ENCODE measurements around the gene LRRK2.

The LRRK2 gene

DNA sequence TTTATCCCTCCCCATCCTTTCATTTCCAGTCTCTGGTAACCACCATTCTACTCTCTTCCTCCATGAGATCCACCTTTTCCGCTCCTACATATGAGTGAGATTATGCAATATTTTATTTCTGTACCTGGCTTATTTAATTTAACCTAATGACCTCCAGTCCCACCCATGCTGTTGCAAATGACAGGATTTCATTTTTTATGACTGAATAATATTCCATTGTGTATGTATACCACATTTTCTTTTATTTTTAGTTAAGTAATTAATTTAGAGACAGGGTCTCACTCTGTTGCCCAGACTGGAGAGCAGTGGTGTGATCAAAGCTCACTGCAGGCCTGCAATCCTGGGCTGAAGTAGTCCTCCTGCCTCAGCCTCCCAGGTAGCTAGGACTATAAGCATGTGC, 2.6 kb downstream of the LRRK2 start:
- Histone ChIP-seq H3K27me3 (ENCODE audit: control insufficient read depth, insufficient read depth, low read length, poor library complexity, severe bottlenecking) (peaks cover 35% of the 10 kb centered on the region), H3K4me1 (ENCODE audit: control insufficient read depth, insufficient read depth, low read length) (peaks cover 5% of the 10 kb centered on the region), H3K27ac (ENCODE audit: insufficient read depth, low read depth, low read length, poor library complexity, severe bottlenecking) (no peak overlapping the region), H3K4me3 (ENCODE audit: insufficient read depth, low read depth, low read length) (no peak overlapping the region), H3K9me3 (ENCODE audit: control insufficient read depth, low read length) (no peaks in the 10 kb centered on the region), H3K36me3 (ENCODE audit: control insufficient read depth, insufficient read depth, low read length) (no peaks in the 10 kb centered on the region)
- 82% methylated on average over 1 of the region's 1 CpG; no CpG with 5 or more reads in 1 of the 2 experiments for WGBS, 2 experiments

DNA sequence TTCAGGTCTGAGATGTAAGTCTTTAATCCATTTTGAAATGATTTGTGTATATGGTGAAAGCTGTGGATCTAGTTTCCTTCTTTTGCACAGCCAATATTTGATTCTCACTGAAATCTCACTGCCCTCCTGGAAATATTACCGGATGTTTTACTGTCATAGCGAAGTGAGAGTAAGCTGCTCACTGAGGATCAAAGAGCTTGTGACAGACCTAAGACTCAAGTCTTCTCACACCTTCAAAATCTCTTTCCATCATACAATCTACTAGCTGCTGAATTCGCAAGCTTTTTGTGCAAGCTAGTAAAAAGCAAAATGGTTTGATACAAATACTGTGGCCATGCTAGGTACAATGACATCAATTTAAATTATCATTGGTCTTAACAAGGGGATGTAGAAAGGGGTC, 3.9 kb downstream of the LRRK2 start:
- no peaks in the 10 kb centered on the region for H3K9me3 ChIP-seq (ENCODE audit: control insufficient read depth, low read length)
- no peak overlapping the region for H3K27ac ChIP-seq (ENCODE audit: insufficient read depth, low read depth, low read length, poor library complexity, severe bottlenecking)
- H3K36me3 ChIP-seq (ENCODE audit: control insufficient read depth, insufficient read depth, low read length) = no peaks in the 10 kb centered on the region
- H3K4me3 ChIP-seq (ENCODE audit: insufficient read depth, low read depth, low read length) = no peak overlapping the region
- peaks cover 5% of the 10 kb centered on the region for H3K4me1 ChIP-seq (ENCODE audit: control insufficient read depth, insufficient read depth, low read length)
- 93 to 98% methylated on average over 3 of the region's 3 CpGs for WGBS, 2 experiments
- H3K27me3 ChIP-seq (ENCODE audit: control insufficient read depth, insufficient read depth, low read length, poor library complexity, severe bottlenecking) = peaks cover 29% of the 10 kb centered on the region

DNA sequence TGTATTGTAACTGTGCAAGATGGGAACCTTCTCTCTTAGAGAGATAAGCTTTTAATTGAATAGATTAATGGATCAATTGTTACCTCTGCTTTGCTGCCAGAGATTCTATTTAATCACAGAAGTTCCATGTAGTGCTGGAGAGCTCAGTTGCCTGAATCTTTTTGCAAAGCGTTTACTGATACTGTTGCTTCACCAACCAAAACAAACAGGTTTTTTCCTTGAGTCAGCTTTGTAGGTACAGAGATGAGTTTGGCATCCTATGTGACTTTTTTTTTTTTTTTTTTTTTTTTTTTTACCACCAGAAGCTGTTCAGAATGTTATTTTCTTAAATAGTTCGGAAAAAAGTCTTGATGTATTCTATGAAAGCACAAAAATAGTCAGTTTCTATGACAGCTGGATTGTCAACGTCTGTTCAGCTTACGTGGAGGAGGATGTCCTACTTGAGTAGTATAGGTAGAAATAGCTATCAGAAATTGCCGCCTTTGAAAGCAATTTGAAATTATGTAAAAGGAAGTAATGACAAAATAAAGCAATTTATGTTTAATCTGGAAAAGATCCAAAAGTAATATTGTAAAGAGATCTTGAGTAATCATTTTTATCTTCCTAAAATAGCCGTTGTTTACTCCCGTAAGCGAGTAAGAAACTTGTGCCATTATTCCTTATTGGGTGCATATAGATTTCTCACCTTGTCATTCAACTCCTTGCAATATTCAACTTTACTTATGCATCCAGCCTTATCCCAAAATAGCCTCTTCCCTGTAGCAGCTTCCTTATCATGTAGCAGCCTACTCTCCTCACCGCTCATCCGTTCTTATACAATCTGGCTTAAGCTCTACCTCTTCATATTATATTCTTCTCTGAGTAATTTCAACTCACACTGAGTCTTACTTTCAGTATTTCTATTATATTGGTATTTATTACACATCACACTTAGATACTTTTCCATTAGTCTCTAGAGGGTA, 5.2 kb downstream of the LRRK2 start:
- Histone ChIP-seq H3K4me1 (ENCODE audit: control insufficient read depth, insufficient read depth, low read length) (peaks cover 4% of the 10 kb centered on the region), H3K27me3 (ENCODE audit: control insufficient read depth, insufficient read depth, low read length, poor library complexity, severe bottlenecking) (peaks cover 17% of the 10 kb centered on the region), H3K27ac (ENCODE audit: insufficient read depth, low read depth, low read length, poor library complexity, severe bottlenecking) (no peak overlapping the region), H3K36me3 (ENCODE audit: control insufficient read depth, insufficient read depth, low read length) (no peaks in the 10 kb centered on the region), H3K9me3 (ENCODE audit: control insufficient read depth, low read length) (no peaks in the 10 kb centered on the region), H3K4me3 (ENCODE audit: insufficient read depth, low read depth, low read length) (no peak overlapping the region)
- WGBS, 2 experiments = 90 to 92% methylated on average over 9 of the region's 10 CpGs

DNA sequence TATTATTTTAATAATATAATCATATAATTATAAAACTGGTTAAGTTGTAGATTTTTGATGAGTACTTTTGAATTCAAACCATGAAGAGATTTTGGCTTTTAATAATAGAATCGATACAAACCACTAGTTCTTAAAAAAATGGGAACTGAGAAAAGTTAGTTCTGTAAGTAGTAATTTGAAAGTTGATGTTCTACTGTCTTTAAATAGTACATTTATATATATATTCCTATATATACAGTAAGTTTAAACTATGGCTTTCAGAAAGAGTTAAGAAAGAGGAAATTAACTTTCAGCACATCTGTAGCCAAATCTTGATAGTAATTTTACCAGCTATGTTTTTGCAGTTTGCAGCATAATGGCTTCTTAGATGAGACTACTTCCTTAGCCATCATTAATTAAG, 7.8 kb downstream of the LRRK2 start:
- Histone ChIP-seq H3K4me3 (ENCODE audit: insufficient read depth, low read depth, low read length) (no peak overlapping the region), H3K27me3 (ENCODE audit: control insufficient read depth, insufficient read depth, low read length, poor library complexity, severe bottlenecking) (no peaks in the 10 kb centered on the region), H3K27ac (ENCODE audit: insufficient read depth, low read depth, low read length, poor library complexity, severe bottlenecking) (no peak overlapping the region), H3K9me3 (ENCODE audit: control insufficient read depth, low read length) (no peaks in the 10 kb centered on the region), H3K36me3 (ENCODE audit: control insufficient read depth, insufficient read depth, low read length) (no peaks in the 10 kb centered on the region), H3K4me1 (ENCODE audit: control insufficient read depth, insufficient read depth, low read length) (no peaks in the 10 kb centered on the region)
- 100% methylated on average over 1 of the region's 1 CpG; no CpG with 5 or more reads in 1 of the 2 experiments for WGBS, 2 experiments

DNA sequence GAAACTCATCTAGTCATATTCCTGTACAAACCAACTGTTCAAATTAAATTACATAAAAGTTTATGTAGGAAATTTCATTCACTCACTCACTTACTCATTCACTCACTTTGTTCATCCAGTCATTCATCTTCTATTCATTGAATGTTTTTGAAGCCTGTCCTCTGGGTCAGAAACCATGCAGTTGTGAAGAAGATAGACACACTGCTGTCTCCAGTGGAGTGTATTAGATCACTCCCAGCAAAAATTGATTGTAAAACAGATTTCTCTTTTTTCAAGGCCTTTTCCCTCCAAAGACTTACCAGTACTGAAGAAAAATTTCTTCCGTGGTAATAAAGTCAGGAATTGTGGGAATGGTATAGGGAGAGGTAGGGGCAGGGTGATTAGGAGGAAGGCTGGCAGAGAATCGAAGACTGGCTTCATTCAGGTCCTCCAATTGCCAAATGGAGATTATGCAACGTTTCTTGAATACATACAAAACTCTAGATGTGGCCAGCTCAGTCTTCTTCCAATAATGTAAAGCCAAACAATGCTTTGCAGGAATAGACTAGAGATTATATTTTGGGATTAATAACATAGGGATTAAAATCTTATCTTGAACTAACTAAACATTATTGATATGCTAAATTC, 9.1 kb downstream of the LRRK2 start:
- no peaks in the 10 kb centered on the region for H3K36me3 ChIP-seq (ENCODE audit: control insufficient read depth, insufficient read depth, low read length)
- no peak overlapping the region for H3K27ac ChIP-seq (ENCODE audit: insufficient read depth, low read depth, low read length, poor library complexity, severe bottlenecking)
- H3K27me3 ChIP-seq (ENCODE audit: control insufficient read depth, insufficient read depth, low read length, poor library complexity, severe bottlenecking) = no peaks in the 10 kb centered on the region
- no peaks in the 10 kb centered on the region for H3K9me3 ChIP-seq (ENCODE audit: control insufficient read depth, low read length)
- no peaks in the 10 kb centered on the region for H3K4me1 ChIP-seq (ENCODE audit: control insufficient read depth, insufficient read depth, low read length)
- WGBS, 2 experiments = 92 to 94% methylated on average over 3 of the region's 3 CpGs
- H3K4me3 ChIP-seq (ENCODE audit: insufficient read depth, low read depth, low read length) = no peak overlapping the region

DNA sequence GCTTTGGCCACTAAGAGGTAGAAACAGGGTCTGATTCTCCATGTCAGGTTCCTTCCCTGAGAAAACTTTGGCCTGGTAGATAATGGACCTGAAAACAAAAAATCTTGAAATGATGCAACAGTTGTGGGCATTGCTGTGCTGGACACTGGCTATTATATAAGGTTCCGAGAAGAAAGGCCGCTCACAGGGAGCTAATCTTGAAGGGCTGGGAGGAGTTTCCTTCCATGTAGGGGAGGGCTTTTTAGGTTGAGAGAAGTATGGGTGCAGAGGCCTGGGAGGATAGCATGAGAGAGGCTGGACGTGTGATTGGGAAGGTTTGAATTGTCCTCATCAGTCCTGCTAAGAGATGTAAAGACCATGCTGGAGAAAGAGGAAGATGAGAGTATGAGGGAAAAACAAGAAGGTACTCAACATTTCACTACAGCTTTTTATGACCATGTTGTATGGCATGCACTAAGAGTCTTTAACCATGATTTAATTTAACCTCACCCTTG, 11.6 kb downstream of the LRRK2 start:
- 87 to 89% methylated on average over 3 of the region's 3 CpGs for WGBS, 2 experiments
- no peaks in the 10 kb centered on the region for H3K9me3 ChIP-seq (ENCODE audit: control insufficient read depth, low read length)

DNA sequence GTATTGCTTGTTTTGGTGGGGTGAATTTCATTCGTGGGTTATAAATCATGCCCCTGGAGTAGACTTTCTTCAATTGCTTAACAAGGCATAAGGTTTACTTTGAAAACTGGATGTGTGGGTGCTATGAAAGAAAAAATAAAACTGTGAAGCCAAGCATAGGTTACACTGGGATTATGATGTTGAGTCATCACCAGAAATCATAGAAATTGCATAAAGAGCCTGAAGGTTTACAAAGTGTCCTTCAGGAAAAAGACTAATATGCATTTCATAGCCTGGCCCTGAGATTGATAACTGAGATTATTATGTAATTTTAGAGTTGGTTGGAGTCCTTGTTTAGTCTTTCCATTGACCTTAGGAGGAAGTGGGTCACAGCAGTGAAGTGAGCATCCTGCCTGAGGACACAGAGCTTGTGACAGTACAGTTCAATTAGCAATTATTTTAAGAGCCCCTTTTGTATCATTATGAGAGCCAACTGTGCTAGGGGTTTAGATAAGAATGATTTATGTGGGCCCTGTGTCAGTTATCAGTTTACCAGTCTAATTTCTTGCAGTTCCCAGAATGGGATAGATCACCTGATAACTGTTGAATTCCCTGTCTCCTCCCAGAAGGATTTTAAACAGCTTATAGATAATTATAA, 13.6 kb downstream of the LRRK2 start:
- no peak overlapping the region for H3K4me3 ChIP-seq (ENCODE audit: insufficient read depth, low read depth, low read length)
- H3K4me1 ChIP-seq (ENCODE audit: control insufficient read depth, insufficient read depth, low read length) = no peaks in the 10 kb centered on the region
- WGBS, 2 experiments = 38 to 58% methylated on average over 1 of the region's 1 CpG
- no peaks in the 10 kb centered on the region for H3K36me3 ChIP-seq (ENCODE audit: control insufficient read depth, insufficient read depth, low read length)
- H3K9me3 ChIP-seq (ENCODE audit: control insufficient read depth, low read length) = no peaks in the 10 kb centered on the region
- H3K27me3 ChIP-seq (ENCODE audit: control insufficient read depth, insufficient read depth, low read length, poor library complexity, severe bottlenecking) = no peaks in the 10 kb centered on the region
- H3K27ac ChIP-seq (ENCODE audit: insufficient read depth, low read depth, low read length, poor library complexity, severe bottlenecking) = no peak overlapping the region

More for the DNA sequence above, 11.6 kb downstream of the LRRK2 start:
- no peaks in the 10 kb centered on the region for H3K27me3 ChIP-seq (ENCODE audit: control insufficient read depth, insufficient read depth, low read length, poor library complexity, severe bottlenecking)
- H3K4me3 ChIP-seq (ENCODE audit: insufficient read depth, low read depth, low read length) = no peak overlapping the region
- no peak overlapping the region for H3K27ac ChIP-seq (ENCODE audit: insufficient read depth, low read depth, low read length, poor library complexity, severe bottlenecking)
- H3K4me1 ChIP-seq (ENCODE audit: control insufficient read depth, insufficient read depth, low read length) = no peaks in the 10 kb centered on the region
- H3K36me3 ChIP-seq (ENCODE audit: control insufficient read depth, insufficient read depth, low read length) = no peaks in the 10 kb centered on the region

DNA sequence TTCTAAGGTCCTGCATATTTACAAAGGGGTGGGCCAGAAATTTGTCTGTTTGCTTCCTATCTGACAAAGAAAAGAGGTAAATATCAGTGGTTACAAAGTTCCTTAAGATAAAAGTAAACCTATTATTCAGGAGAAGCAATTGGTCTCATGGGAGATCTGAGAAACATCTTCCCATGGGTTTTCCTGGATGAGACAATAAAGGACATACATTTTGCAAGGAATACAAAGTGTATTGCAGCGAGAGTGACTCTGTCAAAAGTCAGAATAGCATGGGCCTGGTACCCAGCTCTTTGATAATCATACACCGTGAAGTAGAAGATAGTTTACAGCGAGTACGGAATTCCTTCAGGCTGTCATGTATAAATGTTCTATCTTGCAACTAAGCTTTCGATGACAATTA, 14.2 kb downstream of the LRRK2 start:
- WGBS, 2 experiments = 94 to 97% methylated on average over 5 of the region's 5 CpGs
- Histone ChIP-seq H3K9me3 (ENCODE audit: control insufficient read depth, low read length) (no peaks in the 10 kb centered on the region), H3K4me1 (ENCODE audit: control insufficient read depth, insufficient read depth, low read length) (no peaks in the 10 kb centered on the region), H3K27ac (ENCODE audit: insufficient read depth, low read depth, low read length, poor library complexity, severe bottlenecking) (no peak overlapping the region), H3K27me3 (ENCODE audit: control insufficient read depth, insufficient read depth, low read length, poor library complexity, severe bottlenecking) (no peaks in the 10 kb centered on the region), H3K36me3 (ENCODE audit: control insufficient read depth, insufficient read depth, low read length) (no peaks in the 10 kb centered on the region), H3K4me3 (ENCODE audit: insufficient read depth, low read depth, low read length) (no peak overlapping the region)

DNA sequence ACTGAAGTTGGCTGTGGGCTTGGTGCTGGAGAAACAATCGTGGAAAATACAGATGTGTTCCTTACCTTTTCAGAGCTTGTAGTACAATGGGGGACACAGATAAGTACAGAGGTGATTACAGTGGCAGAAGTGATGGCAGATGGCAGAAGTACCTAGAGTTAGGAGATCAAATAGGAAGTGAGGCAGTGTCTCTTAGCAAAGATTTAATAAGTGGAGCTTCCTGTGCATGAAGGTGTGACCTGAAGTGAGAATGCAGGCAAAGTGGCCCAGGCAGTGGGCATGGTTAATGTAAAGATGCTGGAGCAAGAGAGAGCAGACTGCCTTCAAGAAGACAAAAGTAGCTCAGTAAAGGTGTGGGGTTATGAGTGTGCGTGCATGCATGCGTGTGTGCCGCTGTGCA, 16.0 kb downstream of the LRRK2 start:
- no peak overlapping the region for H3K4me3 ChIP-seq (ENCODE audit: insufficient read depth, low read depth, low read length)
- no peaks in the 10 kb centered on the region for H3K36me3 ChIP-seq (ENCODE audit: control insufficient read depth, insufficient read depth, low read length)
- WGBS, 2 experiments = 92 to 97% methylated on average over 4 of the region's 4 CpGs

DNA sequence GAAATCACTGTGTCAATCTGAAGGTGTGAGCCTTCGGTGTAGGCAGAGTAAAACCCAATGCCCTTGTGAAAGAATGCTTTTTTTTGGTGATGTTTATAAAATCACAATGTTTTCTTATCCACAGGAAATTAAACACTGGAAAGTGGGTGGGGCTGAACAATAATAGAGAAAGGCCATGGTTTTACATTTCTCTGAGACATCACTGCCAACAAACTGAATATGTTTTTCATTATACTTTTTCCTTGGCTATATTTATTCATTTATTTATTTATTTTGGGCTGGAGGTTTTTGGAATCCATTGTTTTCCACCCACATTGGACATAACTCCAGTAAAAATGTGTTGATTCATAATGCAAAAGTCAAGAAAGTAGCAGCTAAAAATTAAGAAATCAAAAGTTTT, 16.9 kb downstream of the LRRK2 start:
- Histone ChIP-seq H3K27me3 (ENCODE audit: control insufficient read depth, insufficient read depth, low read length, poor library complexity, severe bottlenecking) (no peaks in the 10 kb centered on the region), H3K36me3 (ENCODE audit: control insufficient read depth, insufficient read depth, low read length) (no peaks in the 10 kb centered on the region), H3K4me3 (ENCODE audit: insufficient read depth, low read depth, low read length) (no peak overlapping the region), H3K9me3 (ENCODE audit: control insufficient read depth, low read length) (no peaks in the 10 kb centered on the region), H3K27ac (ENCODE audit: insufficient read depth, low read depth, low read length, poor library complexity, severe bottlenecking) (no peak overlapping the region), H3K4me1 (ENCODE audit: control insufficient read depth, insufficient read depth, low read length) (no peaks in the 10 kb centered on the region)
- 73% methylated on average over 1 of the region's 1 CpG; no CpG with 5 or more reads in 1 of the 2 experiments for WGBS, 2 experiments

More for the DNA sequence above, 16.0 kb downstream of the LRRK2 start:
- Histone ChIP-seq H3K27ac (ENCODE audit: insufficient read depth, low read depth, low read length, poor library complexity, severe bottlenecking) (no peak overlapping the region), H3K27me3 (ENCODE audit: control insufficient read depth, insufficient read depth, low read length, poor library complexity, severe bottlenecking) (no peaks in the 10 kb centered on the region), H3K4me1 (ENCODE audit: control insufficient read depth, insufficient read depth, low read length) (no peaks in the 10 kb centered on the region), H3K9me3 (ENCODE audit: control insufficient read depth, low read length) (no peaks in the 10 kb centered on the region)

Data from ectodermal cell (in vitro differentiated cells).